T-cell (primary cell): ENCODE measurements around the gene GLIPR1L2. TPM values are rescaled to one million over a fixed set of nuclear protein-coding genes. Genes with fewer than 3 reads are reported as not detected.

Experiments
- ATAC-seq, 4 experiments: fragments of 200-7000 bp in 3 of 4; fragments of 150-1000 bp in 1 of 4; cut with Tn5 transposase; replicated peaks in 1 of 4; 1 replicate in 3 of 4; 2 replicates in 1 of 4; pipeline ENCODE4 v1.10.0; 2021; ENCODE audit warnings: moderate library complexity in 3 of 4, mild to moderate bottlenecking in 2 of 4, moderate number of reproducible peaks in 1 of 4
- CTCF ChIA-PET, 2 donors: fragments of 300-600 bp; sonication (Branson Sonifier 250); formaldehyde crosslinking; loops; one replicate each; lab custom pipeline; 2022; ENCODE audit warnings: antibody characterized with exemption in 2 of 2; lab: Charles Lee
- POLR2A ChIA-PET, 2 donors: fragments of 300-600 bp; sonication (Branson Sonifier 250); formaldehyde crosslinking; loops; one replicate each; lab custom pipeline; 2022; ENCODE audit warnings: antibody characterized with exemption in 2 of 2; lab: Charles Lee
- DNase-seq, 35 experiments: peaks; one replicate each; pipeline versions ENCODE4 v3.0.0 to v3.0.0-alpha.2; 2013 to 2023
- H3K27ac ChIP-seq: one replicate; pipeline ENCODE4 v1.5.1; 2013; ENCODE audit warnings: low read length
- H3K27me3 ChIP-seq, 2 experiments: replicated peaks in 1 of 2; 1 replicate in 1 of 2; 2 replicates in 1 of 2; pipeline versions ENCODE4 v1.6.1 to v1.7.0; 2013; ENCODE audit warnings: low read length in 1 of 2, mixed read lengths in 1 of 2; ENCODE audit not compliant: control insufficient read depth in 2 of 2, insufficient read depth in 2 of 2; ENCODE audit errors: extremely low read depth in 1 of 2
- H3K36me3 ChIP-seq, 2 donors: 1 replicate in 1 of 2; 2 replicates in 1 of 2; pipeline versions ENCODE4 v1.6.1 to v1.7.0; 2013; ENCODE audit warnings: low read length in 1 of 2; ENCODE audit not compliant: control insufficient read depth in 2 of 2, insufficient read depth in 1 of 2; ENCODE audit errors: extremely low read depth in 1 of 2
- H3K4me1 ChIP-seq, 2 experiments: 1 replicate in 1 of 2; 2 replicates in 1 of 2; pipeline versions ENCODE4 v1.6.1 to v1.7.0; 2013; ENCODE audit warnings: low read length in 2 of 2, mixed read lengths in 1 of 2; ENCODE audit not compliant: insufficient read depth in 2 of 2, control insufficient read depth in 1 of 2; ENCODE audit errors: extremely low read depth in 1 of 2
- H3K4me3 ChIP-seq, 2 donors: 1 replicate in 1 of 2; 2 replicates in 1 of 2; pipeline versions ENCODE4 v1.5.1 to v1.7.0; 2013; ENCODE audit warnings: mild to moderate bottlenecking in 2 of 2, low read length in 1 of 2, moderate library complexity in 1 of 2; ENCODE audit not compliant: control insufficient read depth in 1 of 2; ENCODE audit errors: extremely low read depth in 1 of 2
- H3K9me3 ChIP-seq: 2 replicates; pipeline ENCODE4 v1.7.0; 2013
- H3K27ac Mint-ChIP-seq, 2 donors: one replicate each; pipeline ENCODE4 v1.8.0; 2020 to 2021; ENCODE audit warnings: mild to moderate bottlenecking in 2 of 2, mixed read lengths in 2 of 2
- H3K27me3 Mint-ChIP-seq, 2 donors: one replicate each; pipeline ENCODE4 v1.8.0; 2021 to 2022; ENCODE audit warnings: mixed read lengths in 2 of 2
- H3K36me3 Mint-ChIP-seq: one replicate; pipeline ENCODE4 v1.8.0; 2021; ENCODE audit warnings: mixed read lengths
- H3K4me1 Mint-ChIP-seq, 3 donors: one replicate each; pipeline ENCODE4 v1.8.0; 2020 to 2022; ENCODE audit warnings: mixed read lengths in 3 of 3, mild to moderate bottlenecking in 1 of 3
- H3K4me3 Mint-ChIP-seq, 3 donors: one replicate each; pipeline ENCODE4 v1.8.0; 2020 to 2022; ENCODE audit warnings: mild to moderate bottlenecking in 3 of 3, mixed read lengths in 3 of 3, moderate library complexity in 3 of 3
- H3K9me3 Mint-ChIP-seq, 3 donors: one replicate each; pipeline ENCODE4 v1.8.0; 2020 to 2022; ENCODE audit warnings: mixed read lengths in 3 of 3
- WGBS: methylation state at CpG from one replicate; pipeline ENCODE4 v1.1.5; 2013; ENCODE audit warnings: missing lambda C conversion rate; ENCODE audit not compliant: insufficient coverage; 5-methylcytosine and 5-hydroxymethylcytosine counted together
- total RNA-seq, 35 experiments: library from RNA in 6 of 35; stranded (reverse) in 6 of 35; fragments of 120-200 nt in 1 of 35; gene quantifications; one replicate each; pipeline versions ENCODE4 v1.2.1 to v1.2.4 and lab custom pipeline; 2013 to 2026

The GLIPR1L2 gene
- total RNA-seq, 5 donors from 2014 or later (not counting 1 experiment from before 2014, with no cell fraction given), result 0.51 to 2.9 (median 0.72) TPM

GRCh38 chr12:75476071-75476470 is 85.2 kb downstream of the GLIPR1L2 start:
- POLR2A ChIA-PET, result interaction anchor here in 1 of 2 donors (0.6 kb wide), 1 partner anchor 1595 kb away, joined by 6 read pairs; no protein-coding TSS in a partner anchor
- Histone ChIP-seq H3K4me1 (peaks cover 11 to 27% of the 10 kb centered on the region in 2 experiments), H3K36me3 (no peaks in the 10 kb centered on the region), H3K27me3 (no peaks in the 10 kb centered on the region), H3K4me3 (no peak overlapping the region), H3K9me3 (no peaks in the 10 kb centered on the region), H3K27ac (no peak overlapping the region)
- H3K36me3 Mint-ChIP-seq, result no peaks in the 10 kb centered on the region
- no peaks in the 10 kb centered on the region for H3K9me3 Mint-ChIP-seq
- no peak overlapping the region for H3K4me3 Mint-ChIP-seq
- DNase-seq, result no peak
- H3K27ac Mint-ChIP-seq, result no peak overlapping the region
- H3K4me1 Mint-ChIP-seq, result peaks cover 40 to 47% (median 42%) of the 10 kb centered on the region in 3 donors
- no peak for ATAC-seq
- no CpG with 5 or more reads among the region's 1 CpG for WGBS
- no peaks in the 10 kb centered on the region for H3K27me3 Mint-ChIP-seq
- CTCF ChIA-PET, result interaction anchor here in 1 of 2 donors (0.8 kb wide), 1 partner anchor 142 kb away, joined by 5 read pairs; the partner anchor contains the start of gene GLIPR1L1

- no CpG with 5 or more reads among the region's 2 CpGs for WGBS
- no peaks in the 10 kb centered on the region for H3K27me3 Mint-ChIP-seq
- ATAC-seq, result no peak
- Histone ChIP-seq H3K27me3 (no peaks in the 10 kb centered on the region), H3K4me3 (no peak overlapping the region), H3K4me1 (peaks cover 17 to 37% of the 10 kb centered on the region in 2 experiments), H3K27ac (peak overlapping the region; percentile 90), H3K36me3 (no peaks in the 10 kb centered on the region), H3K9me3 (no peaks in the 10 kb centered on the region)
- POLR2A ChIA-PET, result no interaction called here
- H3K36me3 Mint-ChIP-seq, result no peaks in the 10 kb centered on the region
- DNase-seq, result no peak
- peaks cover 48 to 52% (median 52%) of the 10 kb centered on the region in 3 donors for H3K4me1 Mint-ChIP-seq
- no peaks in the 10 kb centered on the region for H3K9me3 Mint-ChIP-seq
- CTCF ChIA-PET, result interaction anchor here in 1 of 2 donors (1.6 to 1.8 kb wide), 2 partner anchors 40 to 143 kb away, joined by 8 read pairs; partner anchors contain the start of gene GLIPR1L1
- no peak overlapping the region for H3K4me3 Mint-ChIP-seq
- H3K27ac Mint-ChIP-seq, result peak overlapping the region; percentile 24 to 95
These were observed 86.2 kb downstream of the GLIPR1L2 start for GRCh38 chr12:75477137-75477536.

GRCh38 chr12:75478116-75478794 is 87.4 kb downstream of the GLIPR1L2 start:
- H3K4me3 ChIP-seq, result no peak overlapping the region
- peaks cover 59 to 64% (median 59%) of the 10 kb centered on the region in 3 donors for H3K4me1 Mint-ChIP-seq

GRCh38 chr12:75479963-75480461 is 89.1 kb downstream of the GLIPR1L2 start:
- DNase-seq, result peak in 2 of 35 experiments; percentile 22 to 57

More at GRCh38 chr12:75478116-75478794, 87.4 kb downstream of the GLIPR1L2 start:
- ChIA-PET CTCF (interaction anchor here in 1 of 2 donors (0.6 to 1.8 kb wide), 5 partner anchors 27 to 144 kb away, joined by 3 to 8 read pairs (median 3); partner anchors contain the start of gene GLIPR1L1), POLR2A (interaction anchor here in 1 of 2 donors (4.7 kb wide), 1 partner anchor 87 kb away, joined by 21 read pairs; the partner anchor contains the start of gene GLIPR1L2)
- peaks cover 8% of the 10 kb centered on the region for H3K36me3 Mint-ChIP-seq
- Histone ChIP-seq H3K4me1 (peaks cover 22 to 44% of the 10 kb centered on the region in 2 experiments), H3K27ac (peak overlapping the region; percentile 90), H3K36me3 (no peaks in the 10 kb centered on the region), H3K27me3 (no peaks in the 10 kb centered on the region), H3K9me3 (no peaks in the 10 kb centered on the region)
- no CpG with 5 or more reads among the region's 5 CpGs for WGBS
- peak in 25 of 35 experiments; percentile 9 to 81 (median 41) for DNase-seq
- peak overlapping the region; percentile 28 to 96 (median 31) for H3K4me3 Mint-ChIP-seq
- H3K9me3 Mint-ChIP-seq, result no peaks in the 10 kb centered on the region
- H3K27me3 Mint-ChIP-seq, result no peaks in the 10 kb centered on the region
- peak; percentile 67 to 77 (median 70) for ATAC-seq
- peak overlapping the region; percentile 95 to 98 for H3K27ac Mint-ChIP-seq

GRCh38 chr12:75480469-75480949 is 89.6 kb downstream of the GLIPR1L2 start, which contains the start of gene GLIPR1:
Gene GLIPR1 (plus strand): TSS chr12:75480755. CDS start chr12:75480881, 126 bp downstream.
- DNase-seq, result peak; percentile 42 to 86 (median 65)
- ChIA-PET CTCF (interaction anchor here (0.5 to 7.4 kb wide), 10 partner anchors 24 to 1286 kb away, joined by 3 to 63 read pairs (median 4); partner anchors contain the start of genes GLIPR1L1 (in 1 of the 2), GLIPR1L2 (in 1 of the 2) and KRR1 (in 1 of the 2)), POLR2A (interaction anchor here (0.5 to 4.7 kb wide), 21 partner anchors 11 to 1078 kb away, joined by 3 to 21 read pairs (median 4); partner anchors contain the start of genes KRR1 (in 2 of the 2), GLIPR1L2 (in 1 of the 2) and PHLDA1 (in 1 of the 2))
- Mint-ChIP-seq H3K36me3 (peaks cover 27% of the 10 kb centered on the region), H3K27ac (peak within 1 kb of the TSS; percentile 95 to 98), H3K27me3 (no peaks in the 10 kb centered on the region), H3K9me3 (no peaks in the 10 kb centered on the region), H3K4me1 (peaks cover 78 to 80% (median 80%) of the 10 kb centered on the region in 3 donors), H3K4me3 (peak within 1 kb of the TSS; percentile 96 to 98 (median 98))
- H3K4me3 ChIP-seq, result peak within 1 kb of the TSS; percentile 69 to 71
- H3K27me3 ChIP-seq, result no peaks in the 10 kb centered on the region
- peaks cover 32 to 46% of the 10 kb centered on the region in 2 experiments for H3K4me1 ChIP-seq
- peak within 1 kb of the TSS; percentile 90 for H3K27ac ChIP-seq
- no peaks in the 10 kb centered on the region for H3K9me3 ChIP-seq
- 0% methylated on average over 6 of the region's 8 CpGs for WGBS
- ATAC-seq, result peak; percentile 79 to 88 (median 86)
- peaks cover 0 to 4% of the 10 kb centered on the region in 2 donors for H3K36me3 ChIP-seq

More at GRCh38 chr12:75479963-75480461, 89.1 kb downstream of the GLIPR1L2 start:
- Histone ChIP-seq H3K27me3 (no peaks in the 10 kb centered on the region), H3K4me3 (peak overlapping the region in 1 of 2 donors; percentile 69), H3K4me1 (peaks cover 32 to 46% of the 10 kb centered on the region in 2 experiments), H3K36me3 (peaks cover 0 to 4% of the 10 kb centered on the region in 2 donors), H3K9me3 (no peaks in the 10 kb centered on the region), H3K27ac (peak overlapping the region; percentile 90)
- CTCF ChIA-PET, result interaction anchor here (0.5 to 7.4 kb wide), 12 partner anchors 8 to 145 kb away, joined by 3 to 63 read pairs (median 4); partner anchors contain the start of genes GLIPR1L1 (in 1 of the 2) and GLIPR1L2 (in 1 of the 2)
- peaks cover 77 to 78% (median 77%) of the 10 kb centered on the region in 3 donors for H3K4me1 Mint-ChIP-seq
- no peaks in the 10 kb centered on the region for H3K27me3 Mint-ChIP-seq
- POLR2A ChIA-PET, result interaction anchor here (0.5 to 4.7 kb wide), 18 partner anchors 11 to 1079 kb away, joined by 3 to 21 read pairs (median 4); partner anchors contain the start of genes KRR1 (in 2 of the 2), GLIPR1L2 (in 1 of the 2) and PHLDA1 (in 1 of the 2)
- ATAC-seq, result peak; percentile 10 to 25 (median 16)
- peak overlapping the region; percentile 95 to 98 for H3K27ac Mint-ChIP-seq
- H3K9me3 Mint-ChIP-seq, result no peaks in the 10 kb centered on the region
- peak overlapping the region; percentile 96 to 98 (median 98) for H3K4me3 Mint-ChIP-seq
- H3K36me3 Mint-ChIP-seq, result peaks cover 24% of the 10 kb centered on the region
- no CpG with 5 or more reads among the region's 2 CpGs for WGBS
